A549 (cell line): ENCODE results near the gene TCN1. TPM values are rescaled to one million over a fixed set of nuclear protein-coding genes. Genes with fewer than 3 reads are reported as not detected.

Experiments used
- ATAC-seq, 2 experiments: fragments of 200-7000 bp in 1 of 2; fragments of >200 bp in 1 of 2; cut with Nextera tagmentation in 1 of 2; cut with Tn5 transposase in 1 of 2; 3 replicates each; pipeline versions ENCODE4 v1.8.0 to v1.9.1; 2018 to 2020; ENCODE audit warnings: mild to moderate bottlenecking in 1 of 2, moderate library complexity in 1 of 2
- CTCF ChIA-PET: fragments of 300-600 bp; sonication (Branson Sonifier 250); formaldehyde crosslinking; extraction: SDS; loops from one replicate; lab custom pipeline; 2021; ENCODE audit warnings: antibody characterized with exemption, inconsistent platforms; lab: Yijun Ruan, JAX
- POLR2A ChIA-PET: fragments of 350-600 bp; formaldehyde crosslinking; extraction: SDS; loops from one replicate; lab custom pipeline; 2021; ENCODE audit warnings: antibody characterized with exemption, inconsistent platforms; lab: Yijun Ruan, JAX
- DNase-seq, 2 experiments: peaks; one replicate each; pipeline versions ENCODE4 v3.0.0 to v3.0.0-alpha.2; 2011 to 2016; ENCODE audit warnings: low read depth in 1 of 2, low spot score in 1 of 2
- FAIRE-seq: peaks from 2 replicates; lab custom pipeline; 2011; peaks lifted over from hg19 to GRCh38; lab: Jason Lieb, UNC
- H3K27ac ChIP-seq, 2 experiments: fragments of >200 bp; sonication (Bioruptor Twin); formaldehyde crosslinking; 3 replicates each; pipeline ENCODE4 v1.5.1; 2016 to 2017
- H3K4me1 ChIP-seq: fragments of >200 bp; sonication (Bioruptor Twin); formaldehyde crosslinking; 3 replicates; pipeline ENCODE4 v1.6.1; 2016
- H3K4me2 ChIP-seq: fragments of >200 bp; sonication (Bioruptor Twin); formaldehyde crosslinking; 3 replicates; pipeline ENCODE4 v1.6.1; 2016
- H3K4me3 ChIP-seq: fragments of >200 bp; sonication (Bioruptor Twin); formaldehyde crosslinking; 3 replicates; pipeline ENCODE4 v1.5.1; 2016
- H3K9me3 ChIP-seq: fragments of >200 bp; sonication (Bioruptor Twin); formaldehyde crosslinking; 3 replicates; pipeline ENCODE4 v1.6.1; 2016
- ATOH8 ChIP-seq: fragments of 250-450 bp; sonication (Bioruptor Pico); IDR thresholded peaks from 2 replicates; pipeline ENCODE4 v1.5.0; 2020; ENCODE audit warnings: low read depth, mild to moderate bottlenecking, moderate library complexity
- BCL3 ChIP-seq: fragments of >200 bp; sonication (Bioruptor Twin); formaldehyde crosslinking; IDR thresholded peaks from 3 replicates; pipeline ENCODE4 v1.6.1; 2016
- EHMT2 ChIP-seq: fragments of 200-600 bp; sonication (generic); IDR thresholded peaks from 2 replicates; pipeline ENCODE4 v1.6.1; 2016; ENCODE audit warnings: antibody characterized with exemption, low read depth, mild to moderate bottlenecking, moderate library complexity
- FOSL2 ChIP-seq, 2 experiments: fragments of 450-650 bp in 1 of 2; fragments of >200 bp in 1 of 2; sonication (Bioruptor Twin) in 1 of 2; formaldehyde crosslinking; IDR thresholded peaks; 2 replicates each; pipeline versions ENCODE4 v1.5.0 to v1.6.1; 2016 to 2020; ENCODE audit warnings: mild to moderate bottlenecking in 1 of 2, moderate library complexity in 1 of 2
- HMGXB4 ChIP-seq: fragments of 250-450 bp; sonication (Bioruptor Pico); IDR thresholded peaks from 2 replicates; pipeline ENCODE4 v1.5.0; 2021; ENCODE audit warnings: mild to moderate bottlenecking, moderate library complexity, borderline replicate concordance
- HOXB5 ChIP-seq: fragments of 250-450 bp; sonication (Bioruptor Pico); IDR thresholded peaks from 2 replicates; pipeline ENCODE4 v1.5.0; 2020; ENCODE audit warnings: mild to moderate bottlenecking, moderate library complexity
- JUNB ChIP-seq: fragments of >200 bp; sonication (Bioruptor Twin); formaldehyde crosslinking; IDR thresholded peaks from 2 replicates; pipeline ENCODE4 v1.6.1; 2016
- MAFK ChIP-seq: fragments of 450-650 bp; IDR thresholded peaks from 2 replicates; pipeline ENCODE4 v1.6.1; 2014; ENCODE audit not compliant: partially characterized antibody
- NFE2L2 ChIP-seq: fragments of 150-350 bp; conservative IDR thresholded peaks from 2 replicates; pipeline ENCODE4 v1.6.1; 2014; ENCODE audit warnings: low read length
- NPAS2 ChIP-seq: fragments of 250-450 bp; sonication (Bioruptor Pico); IDR thresholded peaks from 2 replicates; pipeline ENCODE4 v1.8.0; 2022; ENCODE audit warnings: mild to moderate bottlenecking, moderate library complexity, borderline replicate concordance
- NR3C1 ChIP-seq: fragments of >200 bp; sonication (Bioruptor Twin); formaldehyde crosslinking; IDR thresholded peaks from 3 replicates; pipeline ENCODE4 v1.6.1; 2017
- PBX3 ChIP-seq: IDR thresholded peaks from 2 replicates; pipeline ENCODE4 v1.6.1; 2012
- PHF8 ChIP-seq: fragments of 200-600 bp; sonication (generic); IDR thresholded peaks from 2 replicates; pipeline ENCODE4 v1.6.1; 2016; ENCODE audit warnings: low read depth, mild to moderate bottlenecking, antibody characterized with exemption, moderate library complexity, borderline replicate concordance
- POLR2A ChIP-seq: IDR thresholded peaks from 2 replicates; pipeline ENCODE4 v1.6.1; 2012; ENCODE audit warnings: mild to moderate bottlenecking, low read length
- RAD21 ChIP-seq, 2 experiments: fragments of >200 bp in 1 of 2; sonication (Bioruptor Twin) in 1 of 2; formaldehyde crosslinking in 1 of 2; IDR thresholded peaks in 1 of 2; conservative IDR thresholded peaks in 1 of 2; 2 replicates in 1 of 2; 3 replicates in 1 of 2; pipeline ENCODE4 v1.6.1; 2012 to 2018; ENCODE audit warnings: inconsistent platforms in 1 of 2
- SMC3 ChIP-seq: fragments of >200 bp; sonication (Bioruptor Twin); formaldehyde crosslinking; IDR thresholded peaks from 3 replicates; pipeline ENCODE4 v1.6.1; 2018; ENCODE audit warnings: inconsistent platforms
- TFCP2L1 ChIP-seq: fragments of 250-450 bp; sonication (Bioruptor Pico); IDR thresholded peaks from 2 replicates; pipeline ENCODE4 v1.5.0; 2021; ENCODE audit warnings: mild to moderate bottlenecking
- TP53 ChIP-seq: fragments of 250-450 bp; sonication (Bioruptor Pico); IDR thresholded peaks from 2 replicates; pipeline ENCODE4 v1.5.0; 2021; ENCODE audit warnings: mild to moderate bottlenecking, moderate library complexity
- ZFP36 ChIP-seq: fragments of 450-650 bp; IDR thresholded peaks from 2 replicates; pipeline ENCODE4 v1.6.1; 2014; ENCODE audit warnings: borderline replicate concordance; ENCODE audit not compliant: partially characterized antibody
- ZNF302 ChIP-seq: fragments of 250-450 bp; sonication (Bioruptor Pico); IDR thresholded peaks from 2 replicates; pipeline ENCODE4 v1.9.0; 2021; ENCODE audit warnings: inconsistent platforms, mild to moderate bottlenecking, moderate library complexity
- ZSCAN20 ChIP-seq: fragments of 250-450 bp; sonication (Bioruptor Pico); IDR thresholded peaks from 2 replicates; pipeline ENCODE4 v1.8.0; 2022; ENCODE audit warnings: mild to moderate bottlenecking, moderate library complexity
- WGBS: methylation state at CpG from one replicate; pipeline ENCODE4 v1.1.6; 2017; ENCODE audit errors: missing lambda C conversion rate; 5-methylcytosine and 5-hydroxymethylcytosine counted together
- polyA plus RNA-seq, 4 experiments: library from polyadenylated mRNA; depleted of rRNA in 3 of 4; stranded (reverse); fragments of >200 nt; fragmentation: RNase III in 1 of 4; extraction: RNeasy Plus Mini Kit Qiagen cat#74134 plus additional on column Dnase treatment in 1 of 4; gene quantifications; 2 replicates in 3 of 4; 3 replicates in 1 of 4; pipeline ENCODE4 v1.2.3, GENCODE V29; 2011 to 2017

TCN1 gene
- polyA plus RNA-seq, 2 of the 4 experiments (the other 2 are of a cell fraction): 0.18 to 0.79 TPM

- no peak for ATAC-seq
- FAIRE-seq: no peak
- Histone ChIP-seq H3K4me3 (no peak overlapping the region), H3K4me2 (no peak overlapping the region), H3K9me3 (no peaks in the 10 kb centered on the region), H3K4me1 (peaks cover 6% of the 10 kb centered on the region; the same call in 1 of the 3 replicates), H3K27ac (no peak overlapping the region)
- 60% methylated on average over 3 of the region's 3 CpGs for WGBS
- CTCF ChIA-PET: no interaction called here
- TF ChIP-seq PHF8 (no peak), POLR2A (no peak), ZNF302 (CRISPR knock-in tag) (no peak), MAFK (no peak), TP53 (CRISPR knock-in tag) (no peak), FOSL2 (IDR thresholded peaks at IDR 0.05) (no peak), FOSL2 (CRISPR knock-in tag; IDR thresholded peaks at IDR 0.05) (no peak), BCL3 (no peak), ATOH8 (CRISPR knock-in tag) (no peak), TFCP2L1 (CRISPR knock-in tag) (no peak), NPAS2 (CRISPR knock-in tag) (no peak), HMGXB4 (CRISPR knock-in tag) (no peak), NFE2L2 (no peak), SMC3 (no peak), ZFP36 (no peak)
- POLR2A ChIA-PET: no interaction called here
- no peak for DNase-seq
Observed at GRCh38 chr11:59847626-59848025, 18.7 kb downstream of the TCN1 start.

- H3K9me3 ChIP-seq: no peaks in the 10 kb centered on the region
- no peak for ATAC-seq
- TF ChIP-seq RAD21 (conservative IDR thresholded peaks at IDR 0.05 in 1 of 2, IDR thresholded peaks at IDR 0.05 in 1 of 2): no peak
- no peak for TF ChIP-seq JUNB
- TF ChIP-seq ZSCAN20 (CRISPR knock-in tag): no peak
- no peak for TF ChIP-seq EHMT2
- no peak for TF ChIP-seq HOXB5 (CRISPR knock-in tag)
- TF ChIP-seq PBX3: no peak
- TF ChIP-seq PHF8: no peak
- TF ChIP-seq ZFP36: no peak
- no peak for TF ChIP-seq NR3C1
- TF ChIP-seq POLR2A: no peak
- no peak for FAIRE-seq
- H3K27ac ChIP-seq: no peak overlapping the region
- ChIA-PET CTCF (interaction anchor here (0.8 to 1.1 kb wide), 3 partner anchors 9 to 23 kb away, joined by 3 read pairs; no protein-coding TSS in a partner anchor), POLR2A (no interaction called here)
- no peak overlapping the region for H3K4me3 ChIP-seq
- no peak overlapping the region for H3K4me2 ChIP-seq
- H3K4me1 ChIP-seq: peaks cover 6% of the 10 kb centered on the region; the same call in 1 of the 3 replicates
- DNase-seq: no peak
- WGBS: 45% methylated on average over 5 of the region's 5 CpGs
Observed at GRCh38 chr11:59846556-59846955, 19.7 kb downstream of the TCN1 start.
